MCF 10A (cell line): Measurements from ENCODE around the gene PRKAA2. TPM values are rescaled to one million over a fixed set of nuclear protein-coding genes. Genes with fewer than 3 reads are reported as not detected.

ENCODE experiments used
- BruUV-seq: library from RNA; stranded (reverse); fragments of 400-500 nt; replicated peaks from 2 replicates; lab custom pipeline; 2021; lab: Mats Ljungman, UMichigan
- CTCF ChIA-PET: fragments of 300-600 bp; sonication (Branson Sonifier 250); formaldehyde crosslinking; extraction: SDS; loops from one replicate; lab custom pipeline; 2021; ENCODE audit warnings: antibody characterized with exemption, inconsistent platforms; lab: Yijun Ruan, JAX
- POLR2A ChIA-PET: fragments of 300-600, 350-650 bp; sonication (Branson Sonifier 250); formaldehyde crosslinking; extraction: SDS; loops from one replicate; lab custom pipeline; 2020; ENCODE audit warnings: antibody characterized with exemption, inconsistent platforms; lab: Yijun Ruan, JAX
- DNase-seq: peaks from one replicate; pipeline ENCODE4 v3.0.0-alpha.2; 2018; ENCODE audit not compliant: unreplicated experiment
- H3K27ac Mint-ChIP-seq: one replicate; pipeline ENCODE4 v1.8.0; 2022; ENCODE audit warnings: mild to moderate bottlenecking, low read depth, mixed read lengths; ENCODE audit not compliant: unreplicated experiment
- H3K27me3 Mint-ChIP-seq: one replicate; pipeline ENCODE4 v1.8.0; 2022; ENCODE audit warnings: mixed read lengths; ENCODE audit not compliant: insufficient read depth, unreplicated experiment
- H3K36me3 Mint-ChIP-seq: one replicate; pipeline ENCODE4 v1.8.0; 2022; ENCODE audit warnings: mild to moderate bottlenecking, moderate library complexity, mixed read lengths; ENCODE audit not compliant: insufficient read depth, unreplicated experiment
- H3K4me1 Mint-ChIP-seq: one replicate; pipeline ENCODE4 v1.8.0; 2022; ENCODE audit warnings: mixed read lengths; ENCODE audit not compliant: insufficient read depth, unreplicated experiment
- H3K4me3 Mint-ChIP-seq: one replicate; pipeline ENCODE4 v1.8.0; 2022; ENCODE audit warnings: mild to moderate bottlenecking, moderate library complexity, mixed read lengths; ENCODE audit not compliant: unreplicated experiment
- H3K9me3 Mint-ChIP-seq: one replicate; pipeline ENCODE4 v1.8.0; 2022; ENCODE audit warnings: mixed read lengths; ENCODE audit not compliant: unreplicated experiment
- intact Hi-C: fragments of 100-400 bp; cut with micrococcal nuclease; formaldehyde crosslinking; loops from 2 replicates; pipeline ENCODE4 v1.14.1; 2022
- total RNA-seq: library from RNA; stranded (reverse); gene quantifications from 2 replicates; pipeline ENCODE4 v1.2.3, GENCODE V29; 2022
- TF ChIP-seq, protein P1 (sequence below): fragments of 200-600 bp; IDR thresholded peaks from one replicate; pipeline ENCODE4 v1.8.0; 2022; ENCODE audit warnings: antibody characterized with exemption, mild to moderate bottlenecking; ENCODE audit not compliant: unreplicated experiment

The PRKAA2 gene
- total RNA-seq, 1 experiment from 2014 or later = 0.72 TPM

DNA sequence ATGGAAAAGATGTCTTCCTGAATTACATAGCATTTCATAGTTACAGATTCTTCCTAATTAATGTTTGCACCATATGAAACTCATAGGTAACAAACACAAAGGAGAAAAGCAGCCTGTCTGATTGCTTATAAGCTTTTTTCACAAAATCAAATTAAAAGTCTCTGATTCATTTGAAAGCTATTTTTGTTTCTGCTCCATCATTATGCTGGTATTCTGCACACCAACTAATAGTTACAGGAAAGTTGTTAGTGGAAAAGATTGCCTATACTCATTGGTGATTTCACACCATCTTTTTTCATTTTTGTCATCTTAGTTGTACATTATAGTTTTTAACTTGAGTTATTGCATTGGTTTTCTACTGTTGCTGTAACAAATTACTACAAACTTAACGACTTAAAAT is 70.0 kb downstream of the PRKAA2 start:
- no peak for DNase-seq
- no peak overlapping the region for H3K27ac Mint-ChIP-seq
- no peaks in the 10 kb centered on the region for H3K36me3 Mint-ChIP-seq
- CTCF ChIA-PET = interaction anchor here (0.6 kb wide), 1 partner anchor 969 kb away, joined by 3 read pairs; no protein-coding TSS in a partner anchor
- TF ChIP-seq, protein P1, sequence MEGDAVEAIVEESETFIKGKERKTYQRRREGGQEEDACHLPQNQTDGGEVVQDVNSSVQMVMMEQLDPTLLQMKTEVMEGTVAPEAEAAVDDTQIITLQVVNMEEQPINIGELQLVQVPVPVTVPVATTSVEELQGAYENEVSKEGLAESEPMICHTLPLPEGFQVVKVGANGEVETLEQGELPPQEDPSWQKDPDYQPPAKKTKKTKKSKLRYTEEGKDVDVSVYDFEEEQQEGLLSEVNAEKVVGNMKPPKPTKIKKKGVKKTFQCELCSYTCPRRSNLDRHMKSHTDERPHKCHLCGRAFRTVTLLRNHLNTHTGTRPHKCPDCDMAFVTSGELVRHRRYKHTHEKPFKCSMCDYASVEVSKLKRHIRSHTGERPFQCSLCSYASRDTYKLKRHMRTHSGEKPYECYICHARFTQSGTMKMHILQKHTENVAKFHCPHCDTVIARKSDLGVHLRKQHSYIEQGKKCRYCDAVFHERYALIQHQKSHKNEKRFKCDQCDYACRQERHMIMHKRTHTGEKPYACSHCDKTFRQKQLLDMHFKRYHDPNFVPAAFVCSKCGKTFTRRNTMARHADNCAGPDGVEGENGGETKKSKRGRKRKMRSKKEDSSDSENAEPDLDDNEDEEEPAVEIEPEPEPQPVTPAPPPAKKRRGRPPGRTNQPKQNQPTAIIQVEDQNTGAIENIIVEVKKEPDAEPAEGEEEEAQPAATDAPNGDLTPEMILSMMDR = no peak
- H3K9me3 Mint-ChIP-seq = no peaks in the 10 kb centered on the region
- no peak overlapping the region for H3K4me3 Mint-ChIP-seq
- BruUV-seq = no TSS peak
- no peaks in the 10 kb centered on the region for H3K27me3 Mint-ChIP-seq
- POLR2A ChIA-PET = no interaction called here
- intact Hi-C loops = no loop called here
- peaks cover 6% of the 10 kb centered on the region for H3K4me1 Mint-ChIP-seq

DNA sequence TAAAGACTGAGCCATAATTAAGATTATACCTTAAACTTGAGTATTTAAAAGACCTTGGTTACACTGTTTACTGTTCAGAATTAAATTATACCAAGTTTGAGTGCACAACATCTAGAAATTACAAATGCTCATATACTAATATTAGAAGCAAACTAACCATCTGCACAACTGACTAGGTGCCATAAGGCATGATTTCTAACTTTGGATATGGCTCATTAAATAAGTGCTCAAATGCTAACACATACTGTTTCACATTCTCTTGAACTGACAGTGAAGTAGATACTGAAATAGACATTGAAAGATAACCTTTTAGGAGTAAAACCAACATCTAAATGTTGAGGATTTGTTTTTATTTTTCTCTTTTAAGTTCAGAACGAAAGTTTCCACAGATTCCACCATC is 74.1 kb downstream of the PRKAA2 start:
- Mint-ChIP-seq H3K27ac (no peak overlapping the region), H3K9me3 (no peaks in the 10 kb centered on the region), H3K4me1 (no peaks in the 10 kb centered on the region), H3K27me3 (no peaks in the 10 kb centered on the region), H3K4me3 (no peak overlapping the region), H3K36me3 (no peaks in the 10 kb centered on the region)
- ChIA-PET POLR2A (no interaction called here), CTCF (no interaction called here)
- intact Hi-C loops = no loop called here
- DNase-seq = no peak
- no TSS peak for BruUV-seq
- TF ChIP-seq, protein P1 = no peak

DNA sequence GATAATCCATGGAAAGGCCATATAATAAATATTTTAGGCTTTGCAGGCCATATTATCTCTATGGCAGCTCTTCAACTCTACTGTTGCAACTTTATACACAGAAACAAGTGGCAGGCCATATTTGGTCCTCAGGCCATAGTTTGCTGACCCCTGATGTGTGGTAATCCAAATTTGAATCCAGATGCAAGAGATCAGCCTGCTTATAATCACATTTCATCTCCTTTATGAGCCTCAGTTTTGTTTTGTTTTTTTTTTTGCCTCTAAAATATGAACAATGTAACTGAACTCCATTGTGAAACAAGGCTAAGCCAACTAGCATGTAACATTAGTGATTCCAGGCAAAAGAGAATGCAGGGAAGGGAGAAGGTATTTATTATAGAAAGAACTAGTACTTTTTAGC is 81.6 kb downstream of the PRKAA2 start:
- BruUV-seq = no TSS peak
- no peaks in the 10 kb centered on the region for H3K36me3 Mint-ChIP-seq
- no peaks in the 10 kb centered on the region for H3K9me3 Mint-ChIP-seq
- intact Hi-C loops = no loop called here
- H3K27me3 Mint-ChIP-seq = peaks cover 28% of the 10 kb centered on the region
- POLR2A ChIA-PET = no interaction called here
- no peaks in the 10 kb centered on the region for H3K4me1 Mint-ChIP-seq
- no peak overlapping the region for H3K27ac Mint-ChIP-seq
- CTCF ChIA-PET = interaction anchor here (0.6 kb wide), 1 partner anchor 346 kb away, joined by 4 read pairs; no protein-coding TSS in a partner anchor
- TF ChIP-seq, protein P1 = no peak
- DNase-seq = no peak
- H3K4me3 Mint-ChIP-seq = no peak overlapping the region

DNA sequence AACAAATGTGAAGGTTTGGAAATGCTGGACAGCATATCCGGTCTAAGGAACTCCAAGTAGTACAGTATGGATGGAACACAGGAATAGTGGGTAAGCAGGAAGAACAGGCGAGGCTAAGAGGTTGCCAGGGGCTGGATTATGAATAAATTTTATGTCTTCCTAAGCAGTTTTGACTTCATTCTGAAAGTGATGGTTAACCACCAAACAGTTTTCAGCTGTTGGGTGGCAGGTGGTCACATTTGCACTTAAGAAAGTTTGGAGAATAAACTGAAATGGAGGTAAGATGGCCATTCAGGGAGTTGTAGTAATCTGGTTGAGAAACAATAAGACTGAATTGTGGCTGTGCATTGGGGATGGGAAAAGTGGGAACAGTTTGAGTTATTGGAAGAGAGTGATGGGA is 83.8 kb downstream of the PRKAA2 start:
- Mint-ChIP-seq H3K4me3 (no peak overlapping the region), H3K36me3 (no peaks in the 10 kb centered on the region), H3K4me1 (no peaks in the 10 kb centered on the region), H3K9me3 (peaks cover 1% of the 10 kb centered on the region), H3K27ac (no peak overlapping the region), H3K27me3 (peaks cover 40% of the 10 kb centered on the region)
- ChIA-PET CTCF (interaction anchor here (0.8 kb wide), 1 partner anchor 27 kb away, joined by 5 read pairs; no protein-coding TSS in a partner anchor), POLR2A (no interaction called here)
- BruUV-seq = no TSS peak
- DNase-seq = no peak
- intact Hi-C loops = no loop called here
- TF ChIP-seq, protein P1 = no peak
